ENCODE data around the gene SNAPC2.

SNAPC2 gene

GRCh38 chr19:7910321-7911161 lies 9.6 kb upstream of the SNAPC2 start:
- no peak for DNase-seq (ENCODE audit: low read depth)
- TF ChIP-seq, protein P1, sequence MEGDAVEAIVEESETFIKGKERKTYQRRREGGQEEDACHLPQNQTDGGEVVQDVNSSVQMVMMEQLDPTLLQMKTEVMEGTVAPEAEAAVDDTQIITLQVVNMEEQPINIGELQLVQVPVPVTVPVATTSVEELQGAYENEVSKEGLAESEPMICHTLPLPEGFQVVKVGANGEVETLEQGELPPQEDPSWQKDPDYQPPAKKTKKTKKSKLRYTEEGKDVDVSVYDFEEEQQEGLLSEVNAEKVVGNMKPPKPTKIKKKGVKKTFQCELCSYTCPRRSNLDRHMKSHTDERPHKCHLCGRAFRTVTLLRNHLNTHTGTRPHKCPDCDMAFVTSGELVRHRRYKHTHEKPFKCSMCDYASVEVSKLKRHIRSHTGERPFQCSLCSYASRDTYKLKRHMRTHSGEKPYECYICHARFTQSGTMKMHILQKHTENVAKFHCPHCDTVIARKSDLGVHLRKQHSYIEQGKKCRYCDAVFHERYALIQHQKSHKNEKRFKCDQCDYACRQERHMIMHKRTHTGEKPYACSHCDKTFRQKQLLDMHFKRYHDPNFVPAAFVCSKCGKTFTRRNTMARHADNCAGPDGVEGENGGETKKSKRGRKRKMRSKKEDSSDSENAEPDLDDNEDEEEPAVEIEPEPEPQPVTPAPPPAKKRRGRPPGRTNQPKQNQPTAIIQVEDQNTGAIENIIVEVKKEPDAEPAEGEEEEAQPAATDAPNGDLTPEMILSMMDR (conservative IDR thresholded peaks at IDR 0.05; ENCODE audit: control insufficient read depth, insufficient read depth, low read depth, low read length): no peak
- no peak overlapping the region for H3K4me3 ChIP-seq (ENCODE audit: control insufficient read depth, low read depth, low read length)

- TF ChIP-seq, protein P1 (conservative IDR thresholded peaks at IDR 0.05; ENCODE audit: control insufficient read depth, insufficient read depth, low read depth, low read length): no peak
- DNase-seq (ENCODE audit: low read depth): no peak
- no peak overlapping the region for H3K4me3 ChIP-seq (ENCODE audit: control insufficient read depth, low read depth, low read length)
Observed at GRCh38 chr19:7911508-7912143, 8.5 kb upstream of the SNAPC2 start.

GRCh38 chr19:7912144-7912696 lies 7.9 kb upstream of the SNAPC2 start:
- TF ChIP-seq, protein P1 (conservative IDR thresholded peaks at IDR 0.05; ENCODE audit: control insufficient read depth, insufficient read depth, low read depth, low read length): no peak
- no peak for DNase-seq (ENCODE audit: low read depth)
- H3K4me3 ChIP-seq (ENCODE audit: control insufficient read depth, low read depth, low read length): no peak overlapping the region

DNA sequence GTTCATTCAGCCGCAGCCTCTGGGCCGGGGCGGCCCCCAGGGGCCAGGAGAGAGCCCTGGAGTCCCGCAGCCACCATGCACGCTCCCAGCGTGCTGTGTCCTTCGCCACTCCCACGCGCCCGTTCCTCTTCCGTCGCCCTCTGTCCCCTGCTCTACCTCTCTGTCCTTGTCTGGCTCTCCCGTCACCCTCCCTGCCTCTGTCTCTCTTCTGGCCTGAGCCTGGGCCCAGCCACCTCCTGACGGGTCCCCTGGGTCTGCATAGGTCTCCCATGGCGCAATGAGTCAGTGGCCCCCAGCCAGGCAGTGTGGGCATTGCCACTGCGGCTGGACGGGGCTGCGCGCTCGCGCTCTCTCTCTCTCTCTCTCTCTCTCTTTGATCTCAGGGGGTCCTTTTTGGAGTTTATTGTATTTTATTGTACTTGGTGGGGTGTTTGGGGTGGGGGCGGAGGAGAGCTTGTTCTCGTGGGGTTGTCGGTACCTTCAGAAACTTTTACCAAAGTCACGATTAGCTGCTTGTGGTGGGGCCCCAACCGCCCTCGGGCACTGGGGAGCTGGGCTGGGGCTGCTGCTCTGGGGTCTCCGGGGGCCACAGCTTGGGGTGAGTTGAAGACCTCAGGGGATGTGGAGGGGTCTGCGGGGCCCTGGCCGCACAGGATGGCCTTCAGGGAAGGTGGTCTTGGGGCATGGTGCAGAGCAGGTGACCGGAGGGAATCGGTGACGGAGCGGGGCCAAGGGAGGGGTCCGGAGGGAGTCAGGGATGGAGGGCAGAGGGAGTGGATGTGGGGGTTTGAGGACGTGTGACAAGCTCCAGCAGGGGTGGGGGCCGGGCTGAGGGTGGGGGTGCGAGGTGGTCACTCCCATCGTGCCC lies 7.2 kb upstream of the SNAPC2 start:
- TF ChIP-seq, protein P1 (conservative IDR thresholded peaks at IDR 0.05; ENCODE audit: control insufficient read depth, insufficient read depth, low read depth, low read length): no peak
- H3K4me3 ChIP-seq (ENCODE audit: control insufficient read depth, low read depth, low read length): no peak overlapping the region
- DNase-seq (ENCODE audit: low read depth): no peak

- TF ChIP-seq, protein P1 (conservative IDR thresholded peaks at IDR 0.05; ENCODE audit: control insufficient read depth, insufficient read depth, low read depth, low read length): no peak
- DNase-seq (ENCODE audit: low read depth): no peak
- no peak overlapping the region for H3K4me3 ChIP-seq (ENCODE audit: control insufficient read depth, low read depth, low read length)
Observed at GRCh38 chr19:7913652-7914051, 6.5 kb upstream of the SNAPC2 start.

DNA sequence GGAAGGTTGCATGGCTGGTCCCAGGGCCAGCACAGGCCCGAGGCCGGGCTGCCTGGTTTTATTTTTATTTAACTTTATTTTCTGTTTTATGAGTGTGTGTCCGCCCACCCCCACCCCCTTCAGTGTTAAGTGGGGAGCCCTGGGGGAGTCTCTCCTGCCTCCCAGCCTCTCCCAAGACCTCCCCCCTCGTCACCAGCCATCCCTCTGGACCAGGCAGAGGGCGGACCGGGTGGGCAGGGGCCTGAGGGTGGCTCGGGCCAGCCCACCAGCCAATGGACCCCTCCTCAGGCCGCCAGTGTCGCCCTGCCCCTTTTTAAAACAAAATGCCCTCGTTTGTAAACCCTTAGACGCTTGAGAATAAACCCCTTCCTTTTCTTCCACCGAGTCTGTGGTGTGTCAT lies 6.0 kb upstream of the SNAPC2 start:
- no peak for DNase-seq (ENCODE audit: low read depth)
- no peak overlapping the region for H3K4me3 ChIP-seq (ENCODE audit: control insufficient read depth, low read depth, low read length)
- TF ChIP-seq, protein P1 (conservative IDR thresholded peaks at IDR 0.05; ENCODE audit: control insufficient read depth, insufficient read depth, low read depth, low read length): no peak

All from fibroblast of mammary gland (primary cell).